Measurements from ENCODE around the gene ANKRD40CL.
"Not testable (repeated sequence)": the region's sequence is repeated elsewhere in the genome, so short reads cannot be mapped to it uniquely, and the experiment has no call there.

ANKRD40CL gene

GRCh38 chr17:50767446-50767845 is at the start of gene ANKRD40CL:
ANKRD40CL (minus strand) TSS chr17:50767518; CDS start chr17:50766913, 605 bp downstream.
- no peak for DNase-seq (ENCODE audit: low read depth)

GRCh38 chr17:50816271-50816670 is 49.0 kb upstream of the ANKRD40CL start:
- no peak for DNase-seq (ENCODE audit: low read depth)

- no peak for DNase-seq (ENCODE audit: low read depth)
These were observed 48.1 kb upstream of the ANKRD40CL start for GRCh38 chr17:50815400-50815799.

- DNase-seq (ENCODE audit: low read depth) = no peak
These were observed 46.3 kb upstream of the ANKRD40CL start for GRCh38 chr17:50813583-50813982.

- no peak for DNase-seq (ENCODE audit: low read depth)
These were observed 41.6 kb upstream of the ANKRD40CL start for GRCh38 chr17:50808888-50809287.

- no peak for DNase-seq (ENCODE audit: low read depth)
These were observed 41.1 kb upstream of the ANKRD40CL start for GRCh38 chr17:50808413-50808812.

DNA sequence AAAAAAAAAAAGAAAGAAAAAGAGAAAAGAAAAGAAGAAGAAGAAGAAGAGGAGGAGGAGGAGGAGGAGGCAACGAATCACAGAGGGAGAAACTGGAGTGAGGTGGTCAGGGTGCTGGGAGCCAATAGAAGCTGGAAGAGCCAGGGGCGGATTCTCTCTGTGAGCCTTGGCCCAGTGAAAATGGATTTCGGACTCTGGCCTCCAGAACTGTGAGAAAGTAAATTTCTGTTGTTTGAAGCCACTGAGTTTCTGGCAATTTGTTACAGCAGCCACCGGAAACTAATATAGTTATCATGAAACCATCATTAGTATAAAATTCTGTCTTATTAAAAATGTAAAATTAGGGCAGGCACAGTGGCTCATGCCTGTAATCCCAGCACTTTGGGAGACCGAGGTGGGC is 40.4 kb upstream of the ANKRD40CL start:
- DNase-seq (ENCODE audit: low read depth) = no peak

GRCh38 chr17:50807009-50807408 is 39.7 kb upstream of the ANKRD40CL start:
- DNase-seq (ENCODE audit: low read depth) = no peak

GRCh38 chr17:50806141-50806643 is 38.9 kb upstream of the ANKRD40CL start:
- DNase-seq (ENCODE audit: low read depth) = no peak

- DNase-seq (ENCODE audit: low read depth) = no peak
These were observed 38.2 kb upstream of the ANKRD40CL start for GRCh38 chr17:50805486-50805885.

DNA sequence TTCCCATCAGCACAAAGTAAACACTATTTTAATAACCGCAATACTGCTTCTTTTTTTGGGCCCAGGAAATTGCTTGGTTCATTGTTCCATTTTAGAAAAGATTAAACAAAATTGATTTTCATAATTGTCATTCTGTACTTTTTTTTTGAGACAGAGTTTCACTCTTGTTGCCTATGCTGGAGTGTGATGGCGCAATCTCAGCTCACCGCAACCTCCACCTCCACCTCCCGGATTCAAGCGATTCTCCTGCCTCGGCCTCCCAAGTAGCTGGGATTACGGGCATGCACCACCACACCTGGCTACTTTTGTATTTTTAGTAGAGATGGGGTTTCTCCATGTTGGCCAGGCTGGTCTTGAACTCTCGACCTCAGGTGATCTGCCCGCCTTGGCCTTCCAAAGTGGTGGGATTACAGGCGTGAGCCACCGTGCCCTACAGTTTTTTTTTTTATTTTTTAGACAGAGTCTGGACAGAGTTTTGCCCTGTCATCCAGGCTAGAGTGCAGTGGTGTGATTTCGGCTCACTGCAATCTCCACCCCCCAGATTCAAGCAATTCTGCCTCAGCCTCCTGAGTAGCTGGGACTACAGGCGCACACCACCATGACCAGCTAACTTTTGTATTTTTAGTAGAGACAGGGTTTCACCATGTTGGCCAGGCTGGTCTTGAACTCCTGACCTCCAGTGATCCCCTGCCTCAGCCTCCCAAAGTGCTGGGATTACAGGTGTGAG is 37.6 kb upstream of the ANKRD40CL start:
- not testable (repeated sequence) for DNase-seq (ENCODE audit: low read depth)

DNA sequence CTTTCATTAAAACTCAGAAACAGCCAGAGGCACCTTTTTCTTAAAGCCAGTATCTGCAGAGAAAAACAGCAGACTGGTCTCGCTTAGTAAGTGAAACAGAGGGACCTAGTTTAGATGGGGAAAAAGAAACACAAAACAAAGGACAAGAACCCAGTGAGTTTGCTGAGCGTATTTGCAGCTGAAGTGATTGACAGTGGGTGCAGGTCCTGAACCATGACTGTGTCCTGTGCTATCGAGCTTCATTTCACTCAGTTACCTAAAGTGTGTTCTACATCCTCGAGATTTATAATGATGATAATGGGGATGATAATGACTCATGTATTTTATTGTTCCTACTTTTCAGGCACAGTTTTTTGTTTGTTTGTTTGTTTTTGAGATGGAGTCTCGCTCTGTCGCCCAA is 36.4 kb upstream of the ANKRD40CL start:
- DNase-seq (ENCODE audit: low read depth) = no peak

GRCh38 chr17:50802609-50803571 is 35.6 kb upstream of the ANKRD40CL start:
- DNase-seq (ENCODE audit: low read depth) = no peak

- DNase-seq (ENCODE audit: low read depth) = no peak
These were observed 32.9 kb upstream of the ANKRD40CL start for GRCh38 chr17:50800196-50800700.

- DNase-seq (ENCODE audit: low read depth) = no peak
These were observed 32.3 kb upstream of the ANKRD40CL start for GRCh38 chr17:50799582-50799981.

DNA sequence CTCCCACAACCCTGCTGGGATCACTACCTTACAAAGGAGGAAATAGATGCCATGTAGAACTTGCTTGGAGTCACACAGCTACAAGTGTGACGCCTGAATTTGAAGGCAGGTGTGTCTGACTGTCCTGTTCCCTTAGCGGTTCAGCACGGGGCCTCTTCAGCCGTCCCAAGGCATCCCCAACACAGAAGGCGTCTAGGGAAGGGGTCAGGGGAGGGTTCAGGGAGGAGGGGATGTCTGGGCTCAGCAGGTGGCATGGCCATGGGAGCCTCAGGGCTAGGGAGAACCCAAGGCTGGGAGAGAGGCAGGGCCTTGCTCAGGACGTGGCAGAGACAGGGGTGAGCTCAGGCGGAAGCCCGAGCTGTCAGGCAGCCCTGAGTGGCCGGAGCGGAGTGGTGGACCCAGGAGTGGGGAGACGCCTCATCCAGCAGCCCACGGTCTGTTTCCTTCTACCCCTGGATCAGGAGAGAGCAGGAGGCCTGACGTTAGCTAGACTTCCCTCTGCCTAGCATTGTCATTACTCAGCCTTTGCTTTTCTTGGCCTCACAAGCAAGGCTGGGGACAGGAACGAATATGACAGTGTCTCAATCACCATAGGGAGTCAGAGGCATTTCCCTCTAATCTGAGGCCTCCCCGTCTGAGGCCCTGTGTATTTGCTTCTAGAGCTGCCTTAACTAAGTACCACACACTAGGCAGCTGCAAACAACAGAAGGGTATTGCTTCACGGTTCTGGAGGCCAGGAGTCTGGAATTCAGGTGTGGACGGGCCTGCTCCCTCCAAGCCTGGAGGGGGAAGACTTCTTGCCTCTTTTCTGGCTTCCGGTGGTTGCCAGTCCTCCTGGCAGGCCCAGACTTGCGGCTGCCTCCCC is 31.3 kb upstream of the ANKRD40CL start:
- no peak for DNase-seq (ENCODE audit: low read depth)

DNA sequence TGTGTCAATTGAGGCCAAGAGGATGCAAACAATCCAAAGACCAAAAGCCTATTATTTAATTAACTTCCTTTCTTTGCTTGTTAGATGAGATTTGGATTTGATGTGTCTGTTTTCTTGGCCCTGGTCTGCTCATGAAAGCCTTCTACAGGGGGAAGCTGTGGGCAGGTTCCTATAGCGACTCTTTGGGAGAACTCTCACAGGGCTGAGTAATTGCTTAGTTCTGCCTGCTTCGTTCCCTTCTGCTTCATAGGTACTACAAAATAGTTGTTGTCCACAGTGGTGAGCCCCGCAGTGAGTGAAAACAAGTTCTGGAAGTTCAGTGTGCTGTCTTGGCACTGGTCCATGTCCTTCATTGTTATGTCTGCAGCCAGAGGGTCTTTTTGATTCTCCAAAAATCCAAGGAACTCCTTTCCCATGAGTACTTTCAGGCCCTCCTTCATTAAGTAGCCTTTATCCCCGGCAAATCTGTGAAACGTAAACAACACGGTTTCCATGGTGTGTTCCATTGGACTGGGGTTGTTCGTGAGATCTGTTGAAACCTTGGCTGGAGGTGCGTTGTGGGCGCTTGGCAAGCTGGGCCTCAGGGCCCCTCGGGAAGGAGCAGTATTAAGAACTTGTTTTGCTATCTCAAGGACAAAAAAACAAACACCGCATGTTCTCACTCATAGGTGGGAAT is 30.0 kb upstream of the ANKRD40CL start:
- no peak for DNase-seq (ENCODE audit: low read depth)

DNA sequence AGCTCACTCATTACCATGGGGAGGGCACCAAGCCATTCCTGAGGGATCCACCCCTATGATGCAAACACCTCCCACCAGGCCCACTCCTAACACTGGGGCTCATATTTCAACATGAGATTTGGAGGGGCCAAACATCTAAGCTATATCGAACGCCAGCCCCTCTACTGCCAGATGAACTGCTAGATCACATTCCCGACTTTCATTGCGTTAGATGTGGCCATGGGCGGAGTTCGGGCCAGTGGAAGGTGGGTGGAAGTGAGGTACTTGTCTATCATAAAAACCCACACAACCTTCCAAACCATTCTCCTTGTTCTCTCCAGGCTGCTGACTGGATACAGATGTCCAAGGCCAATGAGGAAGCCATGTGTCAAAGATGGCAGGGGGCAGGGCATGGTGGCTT is 27.0 kb upstream of the ANKRD40CL start:
- DNase-seq (ENCODE audit: low read depth) = no peak

DNA sequence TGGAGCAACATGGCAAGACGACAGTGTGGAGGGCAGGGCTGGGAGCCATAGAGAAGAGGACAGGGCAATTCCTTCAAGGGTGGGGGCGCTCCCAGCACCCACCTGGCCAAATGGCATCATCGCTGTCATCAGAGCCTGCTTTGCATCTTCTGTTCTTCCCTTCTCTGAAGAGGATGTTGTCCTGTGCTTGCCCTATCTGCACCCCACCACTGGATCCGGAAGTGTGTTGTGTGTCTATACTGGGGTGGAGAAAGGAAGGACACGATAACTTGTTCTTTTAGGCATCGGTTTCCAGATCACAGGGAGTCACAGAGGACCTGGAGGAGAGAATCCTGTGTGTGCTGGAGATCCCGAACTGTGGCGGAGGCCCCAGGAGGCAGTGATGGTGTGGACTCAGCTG is 25.7 kb upstream of the ANKRD40CL start:
- DNase-seq (ENCODE audit: low read depth) = no peak

- DNase-seq (ENCODE audit: low read depth) = no peak
These were observed 24.8 kb upstream of the ANKRD40CL start for GRCh38 chr17:50792132-50792531.

DNA sequence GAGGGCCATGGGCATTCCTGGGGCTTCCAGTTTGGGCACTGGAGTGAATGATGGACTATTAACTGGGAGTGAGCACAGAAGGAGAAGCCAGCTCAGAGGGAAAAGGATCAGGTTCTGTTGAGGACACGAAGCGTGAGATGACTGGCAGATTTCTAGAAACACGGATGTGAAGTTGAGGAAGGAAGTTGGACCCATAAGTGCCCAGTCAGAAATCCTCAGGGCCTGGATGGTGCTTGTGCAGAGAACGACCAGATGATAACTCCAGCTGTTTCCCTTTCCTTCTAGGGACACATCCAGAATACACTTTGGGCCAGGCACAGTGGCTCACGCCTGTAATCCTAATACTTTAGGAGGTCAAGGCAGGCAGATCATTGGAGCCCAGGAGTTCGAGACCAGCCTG is 23.3 kb upstream of the ANKRD40CL start:
- DNase-seq (ENCODE audit: low read depth) = no peak

All from ELR (cell line).